HG03095 (cell line): ENCODE results near the gene KLRG1.

ENCODE experiments used
- ATAC-seq: cut with Tn5 transposase; IDR thresholded peaks from one replicate; pipeline ENCODE4 v1.9.1; 2021; ENCODE audit warnings: moderate library complexity; ENCODE audit not compliant: unreplicated experiment

KLRG1 gene

DNA sequence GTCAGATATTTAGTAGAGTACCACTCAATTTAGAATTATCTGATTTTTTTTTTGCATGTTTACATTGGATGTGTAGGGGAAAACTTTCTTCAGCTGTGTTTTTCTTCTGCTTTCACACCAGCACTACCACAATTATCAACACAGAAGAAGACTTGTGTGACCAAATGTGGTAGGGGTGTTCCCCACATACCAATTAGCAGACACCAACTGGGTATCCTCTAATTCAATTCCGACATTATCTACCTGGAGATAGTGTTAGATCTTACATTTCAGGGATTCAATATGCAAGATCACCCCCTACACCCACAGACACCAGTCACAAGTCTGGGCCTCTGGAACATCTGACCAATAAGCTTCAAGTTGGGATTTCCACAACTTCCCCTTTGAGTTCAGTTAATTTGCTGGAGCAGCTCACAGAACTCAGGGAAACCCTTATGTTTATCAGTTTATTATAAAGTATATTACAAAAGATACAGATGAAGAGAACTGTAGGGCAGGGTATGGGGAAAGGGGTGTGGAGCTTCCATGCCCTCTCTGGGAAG is 4.1 kb upstream of the KLRG1 start:
- ATAC-seq: no peak

- ATAC-seq: no peak
Measured at GRCh38 chr12:8987163-8987562, 2.2 kb upstream of the KLRG1 start.

GRCh38 chr12:8987685-8988084 is 1.7 kb upstream of the KLRG1 start:
- ATAC-seq: no peak

- no peak for ATAC-seq
Measured at GRCh38 chr12:8991371-8992345, 2.3 kb downstream of the KLRG1 start.

DNA sequence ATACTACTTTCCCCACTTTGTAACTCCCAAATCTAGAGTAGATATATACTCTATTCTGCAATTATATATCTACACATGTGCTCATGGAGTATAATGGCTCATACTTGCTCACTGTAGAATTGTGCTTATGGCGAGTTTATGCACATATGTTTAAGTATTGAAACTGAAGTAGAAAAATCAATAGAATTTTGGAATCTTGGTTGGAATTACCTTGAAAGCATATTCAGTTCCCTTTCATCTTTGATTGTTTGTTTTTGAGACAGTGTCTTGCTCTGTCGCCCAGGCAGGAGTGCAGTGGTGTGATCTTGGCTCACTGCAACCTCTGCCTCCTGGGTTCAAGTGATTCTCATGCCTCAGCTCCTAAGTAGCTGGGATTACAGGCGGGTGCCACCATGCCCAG is 4.5 kb downstream of the KLRG1 start:
- no peak for ATAC-seq

DNA sequence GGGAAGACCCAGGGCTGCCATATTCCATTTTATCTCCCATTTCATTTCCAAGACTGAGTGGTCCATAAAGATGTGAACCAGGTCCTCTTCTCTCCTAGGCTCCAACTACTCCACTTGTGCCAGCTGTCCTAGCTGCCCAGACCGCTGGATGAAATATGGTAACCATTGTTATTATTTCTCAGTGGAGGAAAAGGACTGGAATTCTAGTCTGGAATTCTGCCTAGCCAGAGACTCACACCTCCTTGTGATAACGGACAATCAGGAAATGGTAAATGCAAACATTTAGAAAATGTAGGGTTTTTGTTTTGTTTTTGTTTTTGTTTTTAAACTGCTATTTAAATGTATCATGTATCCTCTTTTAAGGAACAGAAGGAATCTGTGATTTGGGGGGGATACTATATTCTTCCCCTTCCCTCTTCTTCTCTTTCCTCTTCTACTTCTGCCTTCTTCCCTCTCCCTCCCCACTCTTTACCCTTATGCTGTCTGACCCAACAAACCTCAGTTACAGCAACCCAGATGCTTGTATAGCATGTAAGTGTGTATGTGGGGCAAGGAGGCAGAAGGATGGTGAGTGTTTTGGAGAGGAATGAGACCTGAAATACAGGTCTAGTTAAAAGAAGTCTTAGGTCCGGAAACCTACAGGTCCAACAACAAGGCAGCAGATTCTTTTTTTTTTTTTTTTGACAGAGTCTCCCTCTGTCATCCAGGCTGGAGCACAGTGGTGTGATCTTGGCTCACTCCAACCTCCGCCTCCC is 5.9 kb downstream of the KLRG1 start:
- no peak for ATAC-seq

DNA sequence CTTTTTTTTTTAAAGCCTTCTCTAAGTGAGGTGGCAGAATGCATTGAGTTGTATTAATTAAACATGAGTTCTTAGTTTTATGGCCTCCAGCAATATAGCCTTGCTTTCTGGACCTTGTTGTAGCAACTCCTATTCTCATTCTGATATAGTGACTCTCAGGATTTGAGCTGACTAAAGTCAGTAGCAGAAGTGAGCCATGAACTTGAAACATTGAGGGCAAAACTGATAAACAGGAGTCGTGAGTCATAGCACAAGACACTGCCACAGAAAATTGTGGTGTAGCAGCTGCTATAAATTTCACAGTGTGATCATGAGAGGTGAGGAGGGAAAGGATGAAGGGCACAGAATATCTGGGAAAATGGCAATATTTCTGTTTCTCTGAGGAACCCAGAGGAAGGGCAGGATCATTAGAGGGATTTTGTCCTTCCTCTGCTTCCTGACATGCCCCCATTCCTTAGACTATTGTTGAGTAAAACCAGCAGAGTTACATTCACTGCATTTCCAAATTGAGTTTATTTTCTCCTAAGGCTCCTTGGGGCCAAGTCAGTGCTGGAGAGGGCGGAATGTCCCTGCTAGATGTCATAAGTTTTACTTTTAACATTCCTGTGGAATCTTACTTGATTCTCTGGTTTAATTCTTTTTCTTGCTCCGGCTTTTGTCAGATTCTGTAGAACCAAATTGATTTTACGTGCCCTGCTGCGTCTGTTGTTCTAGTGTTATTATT is 7.5 kb downstream of the KLRG1 start:
- peak; percentile 96 for ATAC-seq

DNA sequence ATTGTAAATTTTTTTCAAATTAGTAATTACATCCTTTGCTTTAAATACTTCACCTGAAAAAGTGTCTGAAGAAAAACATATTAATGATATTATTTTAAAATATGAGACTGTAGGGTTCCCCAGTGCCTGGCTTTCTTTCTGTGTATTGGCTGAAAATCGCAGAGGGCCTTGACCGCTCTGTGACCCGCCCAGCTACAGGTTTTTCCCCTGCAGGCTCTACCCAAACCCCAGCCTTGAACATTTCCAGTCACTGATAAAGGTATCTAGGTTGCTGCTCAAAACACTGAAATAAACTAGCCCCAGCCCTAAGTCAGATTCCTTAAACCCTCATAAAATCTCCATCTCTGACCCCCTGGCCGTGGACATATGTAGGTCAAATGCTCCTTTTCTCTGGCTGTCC is 11.9 kb downstream of the KLRG1 start:
- no peak for ATAC-seq

DNA sequence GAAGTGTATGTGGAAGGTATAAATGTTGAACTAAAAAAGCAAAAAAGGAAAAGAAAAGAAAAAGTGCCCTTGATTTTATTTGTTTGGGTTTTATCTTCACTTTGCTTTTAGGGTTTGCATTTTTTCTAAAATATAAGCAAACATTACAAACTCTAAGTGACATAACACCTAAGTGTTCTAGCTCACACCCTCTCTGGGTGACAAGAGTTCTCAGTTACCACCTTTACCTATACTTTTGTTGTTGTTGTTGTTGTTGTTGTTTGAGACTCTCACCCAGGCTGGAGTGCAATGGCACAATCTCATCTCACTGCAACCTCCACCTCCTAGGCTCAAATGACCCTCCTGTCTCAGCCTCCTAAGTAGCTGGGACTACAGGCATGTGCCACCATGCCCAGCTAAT is 13.0 kb downstream of the KLRG1 start:
- ATAC-seq: no peak

DNA sequence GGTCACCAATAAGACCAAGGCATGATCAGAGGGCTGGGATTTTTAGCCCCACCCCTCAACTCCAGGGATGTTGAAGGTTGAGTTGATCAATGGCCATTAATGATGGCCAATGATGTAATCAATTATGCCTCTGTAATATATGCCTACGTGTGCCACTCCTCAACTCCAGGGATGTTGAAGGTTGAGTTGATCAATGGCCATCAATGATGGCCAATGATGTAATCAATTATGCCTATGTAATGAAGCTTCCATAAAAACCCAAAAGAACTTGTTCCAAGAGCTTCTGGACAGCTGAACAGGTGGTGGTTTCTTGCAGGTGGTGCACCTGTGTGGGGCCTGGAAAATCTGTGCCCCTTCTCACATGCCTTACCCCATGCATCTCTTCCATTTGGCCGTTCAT is 33.2 kb downstream of the KLRG1 start:
- ATAC-seq: no peak

GRCh38 chr12:9024512-9024911 is 35.2 kb downstream of the KLRG1 start:
- no peak for ATAC-seq

DNA sequence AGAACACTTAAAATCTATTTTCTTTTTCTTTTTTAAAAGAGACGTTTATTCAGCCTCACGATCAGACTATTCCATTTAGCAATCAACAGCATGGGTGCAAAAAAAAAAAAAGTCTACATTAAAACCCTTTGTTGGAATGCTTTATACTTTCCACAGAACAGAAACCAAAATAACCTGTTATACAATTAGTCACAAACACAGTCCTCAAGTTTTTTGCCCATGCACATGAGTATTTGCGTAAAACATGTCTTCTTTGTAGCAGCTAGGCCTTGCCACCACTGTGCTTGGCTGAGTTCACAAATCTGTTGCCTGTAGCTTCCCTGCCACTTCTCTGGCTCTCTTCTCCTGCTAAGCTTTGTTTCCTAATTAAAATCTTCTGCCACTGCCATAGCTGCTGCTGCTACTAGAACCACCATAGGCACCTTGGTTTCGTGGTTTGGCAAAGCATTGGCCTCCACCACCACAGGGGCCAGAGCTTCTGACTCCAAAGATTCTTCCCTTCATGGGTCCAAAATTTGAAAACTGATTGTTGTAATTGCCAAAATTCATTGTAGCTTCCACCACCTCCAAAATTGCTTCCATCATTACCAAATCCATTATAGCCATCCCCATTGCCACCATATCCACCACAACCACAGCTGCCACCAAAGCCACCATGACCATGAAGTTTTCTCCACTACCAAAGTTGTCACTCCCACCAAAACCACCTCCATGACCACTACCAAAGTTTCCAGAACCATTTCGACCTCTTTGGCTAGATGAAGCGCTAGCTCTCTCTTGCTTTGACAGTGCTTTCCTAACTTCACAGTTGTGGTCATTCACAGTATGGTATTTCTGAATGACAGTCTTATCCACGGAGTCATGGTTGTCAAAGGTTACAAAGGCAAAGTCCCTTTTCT is 38.1 kb downstream of the KLRG1 start:
- ATAC-seq: no peak

- ATAC-seq: no peak
Measured at GRCh38 chr12:9030776-9031175, 41.4 kb downstream of the KLRG1 start.

DNA sequence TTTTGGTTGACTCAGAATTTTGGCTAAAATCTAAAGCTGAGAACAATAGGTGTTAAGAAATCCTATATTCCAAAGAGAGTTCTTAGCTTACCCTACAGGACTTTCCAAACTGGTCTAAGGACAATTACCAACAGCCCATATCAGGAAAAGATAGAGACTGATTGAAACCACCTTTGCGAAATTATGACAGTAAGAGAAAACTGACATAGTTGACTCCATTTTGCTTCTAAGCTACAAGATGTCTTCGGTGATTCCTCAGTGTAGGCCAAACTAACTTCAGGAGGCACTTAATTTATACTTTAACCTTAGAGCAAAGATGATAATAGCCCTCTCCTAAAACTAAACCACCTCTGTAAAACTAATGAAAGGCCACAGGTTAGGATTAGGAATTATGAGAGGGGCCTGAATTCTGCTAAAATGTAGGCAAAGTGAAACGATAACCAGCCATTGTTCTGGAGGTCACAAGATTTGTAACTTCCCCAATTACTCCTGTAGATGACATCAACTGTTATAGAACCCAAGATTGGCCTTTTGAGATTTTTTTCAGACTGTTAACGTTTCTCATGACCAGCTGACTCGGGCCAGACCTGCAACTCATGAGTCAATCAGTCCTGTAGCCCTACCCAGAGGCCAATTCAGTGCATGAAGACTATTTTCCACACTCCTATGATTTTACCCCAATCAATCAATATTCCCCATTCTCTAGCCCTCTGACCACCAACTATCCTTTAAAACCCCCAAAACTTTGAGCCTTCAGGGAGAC is 43.0 kb downstream of the KLRG1 start:
- ATAC-seq: no peak

DNA sequence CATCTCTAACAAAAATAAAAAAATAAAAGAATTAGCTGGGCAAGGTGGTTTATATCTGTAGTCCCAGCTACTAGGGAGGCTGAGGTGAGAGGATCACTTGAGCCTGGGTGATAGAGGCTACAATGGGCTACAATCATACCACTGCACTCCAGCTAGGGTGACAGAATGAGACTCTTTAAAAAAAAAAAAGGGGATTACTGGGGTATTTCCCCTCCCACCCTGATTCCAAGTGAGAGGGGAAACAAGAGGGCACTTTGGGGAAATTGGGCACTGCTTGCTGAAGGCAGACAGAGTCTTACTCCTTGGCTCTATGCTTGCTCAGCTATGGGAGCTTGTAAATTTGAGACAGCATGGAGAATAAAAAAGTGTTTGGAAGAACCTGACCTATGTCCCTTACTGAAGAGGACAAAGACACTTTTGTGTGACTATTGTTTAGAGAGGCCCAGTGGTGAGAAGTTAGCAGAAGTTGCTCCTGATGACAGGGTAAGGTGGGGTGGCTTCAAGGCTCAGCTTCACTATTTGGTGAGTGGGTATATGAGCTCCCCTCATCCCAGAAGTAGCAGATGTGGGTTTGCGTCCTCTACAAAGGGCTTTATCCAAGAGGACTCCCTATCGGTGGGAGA is 44.0 kb downstream of the KLRG1 start:
- no peak for ATAC-seq

- ATAC-seq: no peak
Measured at GRCh38 chr12:9034095-9034494, 44.7 kb downstream of the KLRG1 start.

DNA sequence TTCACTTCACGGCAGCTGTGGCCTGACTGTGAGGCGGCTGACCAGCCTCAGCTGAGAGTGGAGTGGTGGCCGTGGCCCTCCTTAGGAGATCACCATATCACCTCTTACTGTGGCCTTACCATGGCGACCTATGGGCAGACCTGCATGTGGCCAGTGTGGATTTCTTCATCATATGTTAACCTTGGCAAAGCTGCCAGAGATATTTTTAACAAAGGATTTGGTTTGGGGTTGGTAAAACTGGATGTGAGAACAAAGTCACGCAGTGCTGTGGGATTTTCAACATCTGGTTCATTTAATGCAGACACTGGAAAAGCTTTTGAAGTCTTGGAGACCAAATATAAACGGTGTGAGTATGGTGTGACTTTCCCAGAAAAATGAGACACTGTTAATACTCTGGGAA is 46.9 kb downstream of the KLRG1 start:
- no peak for ATAC-seq

- no peak for ATAC-seq
Measured at GRCh38 chr12:9037431-9037830, 48.1 kb downstream of the KLRG1 start.

DNA sequence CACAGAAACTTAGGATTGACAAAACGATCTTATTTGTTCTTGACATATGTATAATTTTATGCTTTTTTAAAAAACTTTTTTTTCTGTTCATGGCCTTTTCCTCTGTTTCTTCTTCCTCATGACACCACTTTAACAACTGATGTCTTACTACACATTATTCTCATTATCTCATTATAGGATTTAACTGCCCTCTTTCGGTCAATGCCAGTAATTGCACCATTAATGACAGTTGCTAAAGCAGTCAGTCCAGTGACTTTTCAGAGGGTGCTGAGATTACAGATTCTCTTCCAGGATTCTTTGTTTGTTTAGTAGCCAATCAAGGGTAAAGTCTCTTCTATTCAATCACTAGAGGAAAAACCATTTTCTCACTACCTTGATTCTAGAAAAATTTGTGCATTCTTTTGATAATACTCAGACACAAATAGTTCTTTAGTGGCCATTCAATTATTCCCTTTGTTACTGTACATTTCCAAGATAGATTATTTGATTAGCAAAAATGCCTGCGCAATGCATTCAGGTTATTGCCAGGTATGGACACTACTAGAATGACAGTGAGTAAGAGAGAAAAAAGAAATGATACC is 50.1 kb downstream of the KLRG1 start:
- no peak for ATAC-seq
